GM12891 (cell line): ENCODE measurements around the gene IGF1R.

Experiments used
- POLR2A ChIP-seq: IDR thresholded peaks from 2 replicates; pipeline ENCODE4 v1.6.1; 2011; ENCODE audit warnings: low read depth, low read length, control low read depth
- POLR2AphosphoS5 ChIP-seq: IDR thresholded peaks from 2 replicates; pipeline ENCODE4 v1.6.1; 2011; ENCODE audit warnings: low read depth, low read length, control low read depth
- TAF1 ChIP-seq: IDR thresholded peaks from 2 replicates; pipeline ENCODE4 v1.6.1; 2011; ENCODE audit warnings: low read depth, low read length, control low read depth

DNA sequence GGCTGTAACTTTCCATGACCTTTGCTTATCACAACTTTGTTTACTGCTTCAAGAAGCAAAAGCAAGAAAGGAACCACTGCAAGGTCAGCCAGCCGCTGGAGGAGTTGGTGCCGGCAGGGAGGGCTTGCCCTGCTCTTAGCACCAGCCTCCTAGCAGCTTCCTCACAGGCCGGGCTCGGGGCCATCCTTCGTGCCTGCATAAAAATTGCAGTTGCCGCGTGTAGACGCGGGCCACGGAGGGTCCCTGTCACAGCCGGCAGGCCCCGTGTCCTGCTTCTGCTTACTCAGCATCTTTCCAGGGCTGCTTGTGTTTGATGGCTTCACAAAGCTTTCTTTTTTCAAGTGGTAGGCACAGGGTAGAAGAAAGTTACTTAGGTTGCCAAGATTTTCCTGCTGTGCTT is 274.8 kb downstream of the IGF1R start:
- TF ChIP-seq POLR2AphosphoS5, result no peak
- no peak for TF ChIP-seq POLR2A
- TF ChIP-seq TAF1, result no peak
